ENCODE measurements around the gene CRYBG1.

Gene CRYBG1

GRCh38 chr6:106425382-106425781, 64.9 kb downstream of the CRYBG1 start:
- DNase-seq: no peak

- no peak for DNase-seq
Measured at GRCh38 chr6:106426250-106426970, 65.9 kb downstream of the CRYBG1 start.

- no peak for DNase-seq
Measured at GRCh38 chr6:106430466-106430865, 69.9 kb downstream of the CRYBG1 start.

DNA sequence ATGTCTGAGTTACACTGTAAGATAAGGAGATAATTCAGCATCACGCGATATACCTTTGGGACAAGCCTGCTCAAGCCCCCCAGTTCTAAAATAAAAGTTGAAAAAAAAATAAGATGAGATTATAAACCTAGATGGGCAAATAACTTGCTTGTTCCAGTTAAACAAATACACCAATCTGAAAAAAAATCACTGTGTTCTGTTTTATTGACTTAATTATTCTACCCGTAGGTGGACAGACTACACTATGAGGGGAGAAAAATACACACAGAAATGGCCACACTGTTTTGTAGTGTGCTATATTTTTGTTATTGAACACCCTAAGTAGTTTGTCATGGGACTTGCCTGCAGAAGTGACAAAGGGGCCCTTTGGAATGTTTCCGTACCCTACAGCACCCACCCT, 70.9 kb downstream of the CRYBG1 start:
- no peak for DNase-seq

GRCh38 chr6:106431972-106432371, 71.5 kb downstream of the CRYBG1 start:
- DNase-seq: no peak

DNA sequence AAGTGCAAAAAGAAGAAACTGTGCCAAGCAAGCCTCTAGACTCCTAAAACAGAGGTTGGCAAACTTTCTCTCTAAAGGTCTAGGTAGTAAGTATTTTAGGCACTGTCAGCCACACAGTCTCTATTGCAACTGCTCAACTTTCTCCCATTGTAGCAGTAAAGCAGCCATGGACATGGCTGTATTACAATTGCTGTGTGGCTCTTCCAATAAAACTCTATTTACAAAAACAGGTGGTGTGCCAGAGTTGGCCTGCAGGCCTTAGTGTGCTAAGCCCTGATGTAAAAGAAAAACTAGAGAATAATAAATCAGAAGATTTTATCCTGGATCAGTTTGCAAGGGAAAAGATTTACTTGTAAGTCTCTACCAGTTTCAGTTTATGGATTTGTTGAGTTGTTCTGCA, 74.0 kb downstream of the CRYBG1 start:
- no peak for DNase-seq

DNA sequence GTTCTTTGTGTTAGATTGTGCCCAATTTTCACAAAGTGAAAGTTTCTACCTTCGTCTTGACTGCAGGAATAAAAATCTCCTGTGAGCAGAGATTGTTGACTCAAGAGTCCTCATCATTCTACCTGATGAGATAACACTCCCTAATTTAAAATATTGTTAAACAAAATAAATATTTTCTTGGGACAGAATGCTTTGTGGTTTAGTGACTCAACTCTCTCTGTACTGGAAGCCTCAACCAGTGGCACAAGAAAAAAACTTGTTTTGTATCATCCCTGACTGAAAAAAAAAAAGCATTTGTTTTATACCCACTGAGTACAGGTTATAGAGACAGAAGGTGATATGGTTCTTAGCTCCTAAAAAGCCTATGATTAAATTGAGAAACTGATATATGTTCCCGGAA, 78.9 kb downstream of the CRYBG1 start:
- no peak for DNase-seq

GRCh38 chr6:106440546-106440945, 80.0 kb downstream of the CRYBG1 start:
- no peak for DNase-seq

GRCh38 chr6:106442395-106442794, 81.9 kb downstream of the CRYBG1 start:
- no peak for DNase-seq

DNA sequence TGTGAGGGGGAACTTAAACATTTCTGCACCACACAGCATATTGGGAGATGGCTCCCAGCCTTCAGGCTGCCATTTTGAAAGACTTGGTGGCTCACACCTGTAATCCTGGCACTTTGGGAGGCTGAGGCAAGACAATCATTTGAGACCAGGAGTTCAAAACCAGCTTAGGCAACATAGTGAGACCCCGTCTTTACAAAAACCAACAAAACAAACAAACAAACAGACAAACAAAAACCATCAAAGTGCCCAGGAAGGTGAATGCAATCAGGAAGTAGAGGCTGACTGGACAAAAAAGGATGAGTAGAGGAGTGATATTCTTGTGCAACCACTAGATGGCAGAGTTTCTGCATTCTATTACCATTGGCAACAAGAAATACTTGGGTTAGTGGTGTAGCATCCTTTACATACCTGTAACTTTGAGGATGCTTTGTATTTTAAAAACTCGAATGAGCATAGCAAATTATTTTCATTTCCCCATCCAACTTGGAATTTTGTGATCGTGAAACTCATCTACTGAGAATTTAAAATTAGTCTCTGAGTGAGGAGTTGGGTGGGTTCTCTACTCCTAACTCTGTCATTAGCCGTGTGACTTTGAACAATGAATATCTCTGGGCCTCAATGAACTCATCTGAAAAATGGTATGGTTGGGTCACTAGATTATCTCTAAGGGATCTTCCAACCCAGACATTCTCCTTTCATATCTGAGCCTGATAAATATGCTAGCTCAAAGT, 84.4 kb downstream of the CRYBG1 start:
- no peak for DNase-seq

GRCh38 chr6:106445508-106445878, 85.0 kb downstream of the CRYBG1 start:
- no peak for DNase-seq

- DNase-seq: no peak
Measured at GRCh38 chr6:106446287-106446885, 85.9 kb downstream of the CRYBG1 start.

GRCh38 chr6:106446983-106447382, 86.5 kb downstream of the CRYBG1 start:
- DNase-seq: no peak

- no peak for DNase-seq
Measured at GRCh38 chr6:106448000-106448426, 87.5 kb downstream of the CRYBG1 start.

DNA sequence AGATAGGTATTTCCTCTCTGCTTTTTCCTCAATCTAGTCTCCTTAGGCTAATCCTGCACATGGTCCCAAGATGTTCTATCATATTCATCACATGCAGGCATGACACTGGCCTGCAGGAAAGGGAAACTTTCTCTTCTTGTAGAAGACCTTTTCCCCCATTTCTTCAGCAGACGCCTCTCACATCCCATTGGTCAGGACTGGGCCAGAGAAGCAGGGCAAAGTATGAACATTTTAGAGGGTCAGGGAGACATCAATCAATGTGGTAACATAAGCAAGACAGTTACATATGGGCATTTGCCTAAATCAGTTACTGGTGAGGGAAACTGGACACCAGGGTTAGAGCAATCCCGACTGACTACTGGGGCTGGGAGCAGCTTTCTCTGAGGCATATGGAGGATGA, 90.1 kb downstream of the CRYBG1 start:
- DNase-seq: no peak

DNA sequence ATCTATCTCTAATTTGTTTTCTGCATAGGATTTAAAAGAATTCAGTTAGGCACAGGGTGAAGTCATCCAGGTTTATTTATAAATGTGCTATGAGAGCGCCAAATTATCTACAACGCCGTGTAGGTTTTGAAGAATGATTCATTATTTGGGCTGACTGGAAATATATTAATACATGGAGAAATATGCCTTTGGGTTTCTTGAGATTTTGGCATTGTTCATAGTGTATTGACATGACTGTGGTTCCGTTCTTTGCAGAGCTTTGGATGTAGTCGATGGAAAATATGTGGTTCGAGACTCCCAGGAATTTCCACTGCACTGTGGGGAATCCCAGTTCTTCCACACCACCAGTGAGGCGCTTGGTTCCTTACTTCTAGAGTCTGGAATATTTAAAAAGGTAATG, 90.9 kb downstream of the CRYBG1 start:
- DNase-seq: no peak

DNA sequence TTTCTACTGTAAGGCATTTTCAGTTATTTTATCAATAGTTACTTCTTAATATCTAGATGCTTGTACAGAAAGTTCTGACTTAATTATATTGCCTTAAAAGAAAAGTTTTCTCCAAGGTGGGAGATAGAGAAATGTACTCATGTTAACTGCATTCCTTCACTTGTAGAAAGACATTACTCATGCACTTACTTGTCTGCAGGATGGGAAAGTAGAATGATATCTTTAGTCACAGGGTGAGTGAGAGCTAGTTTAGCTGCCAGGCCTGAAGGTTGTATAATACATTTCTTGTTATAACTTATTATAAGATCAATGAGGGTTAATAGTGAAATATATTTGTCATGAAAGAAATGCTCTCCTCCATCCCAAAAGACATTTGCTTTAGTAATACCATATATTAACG, 92.1 kb downstream of the CRYBG1 start:
- DNase-seq: no peak

DNA sequence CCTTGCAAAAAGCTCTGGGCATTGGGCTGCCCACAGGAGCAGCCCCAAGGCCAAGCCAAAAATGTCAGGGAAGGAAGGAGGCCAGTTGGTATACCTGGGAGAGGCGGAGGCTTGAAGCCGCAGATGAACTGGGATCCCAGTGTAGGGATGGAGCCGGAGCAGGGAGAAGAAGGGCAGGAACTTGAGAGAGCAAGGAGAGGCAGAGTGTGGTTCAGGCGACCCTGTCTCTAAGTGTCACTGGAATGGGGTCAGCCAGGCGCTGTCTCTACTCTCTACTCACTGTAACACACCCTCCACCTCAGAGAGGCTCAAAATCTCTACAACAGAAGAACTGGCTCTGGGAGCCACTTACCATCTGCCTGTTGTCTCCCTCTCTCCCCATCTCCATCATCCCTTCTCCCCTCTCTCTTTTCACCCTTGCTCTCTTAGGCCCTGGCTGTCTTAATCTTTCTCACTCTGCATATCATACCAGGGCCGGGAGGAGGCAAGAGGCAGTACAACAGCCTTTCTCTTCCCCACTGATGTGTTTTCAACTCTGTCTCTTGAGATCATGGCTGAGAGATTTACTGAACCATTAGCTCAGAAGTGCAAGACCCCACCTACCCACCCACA, 93.3 kb downstream of the CRYBG1 start:
- DNase-seq: no peak

GRCh38 chr6:106456756-106457155, 96.2 kb downstream of the CRYBG1 start:
- DNase-seq: no peak

- no peak for DNase-seq
Measured at GRCh38 chr6:106458021-106458986, 97.8 kb downstream of the CRYBG1 start.

- no peak for DNase-seq
Measured at GRCh38 chr6:106460481-106460880, 100.0 kb downstream of the CRYBG1 start.

DNA sequence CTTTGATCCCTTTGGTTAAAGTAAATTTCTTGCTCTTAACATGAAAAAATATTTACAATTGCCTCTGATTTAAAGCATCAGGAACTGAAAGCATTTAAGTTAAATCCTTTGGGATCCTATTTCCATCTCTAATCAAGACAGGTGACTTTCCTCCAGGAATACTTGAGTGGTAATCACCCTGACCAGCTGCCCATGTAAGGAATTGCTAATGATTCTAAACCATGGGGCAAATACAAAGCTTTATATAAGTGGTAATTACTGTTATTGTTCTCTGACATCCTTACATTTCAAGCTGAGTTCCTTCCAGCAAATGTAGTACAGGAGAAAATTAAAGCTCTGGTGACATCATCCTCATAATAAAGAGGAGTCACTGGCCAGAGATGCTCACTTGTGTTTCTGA, 100.6 kb downstream of the CRYBG1 start:
- DNase-seq: no peak

Measured in cerebellar nuclear complex (tissue), 1 donor.